ENCODE results near the gene AKAP8L. TPM values are rescaled to one million over a fixed set of nuclear protein-coding genes. Genes with fewer than 3 reads are reported as not detected.

Gene AKAP8L
- total RNA-seq, 1 experiment from 2014 or later = 123 TPM

GRCh38 chr19:15374796-15375440 lies 43.9 kb downstream of the AKAP8L start:
- H3K18ac ChIP-seq (ENCODE audit: insufficient read length, low read depth, low read length) = no peak overlapping the region
- H2AFZ ChIP-seq (ENCODE audit: low read length) = no peak overlapping the region
- peaks cover 33% of the 10 kb centered on the region; the same call in 1 of the 2 replicates for H3K79me2 ChIP-seq (ENCODE audit: insufficient read depth, low read length)
- no peaks in the 10 kb centered on the region for H3K27me3 ChIP-seq (ENCODE audit: insufficient read depth, low read length)
- peaks cover 2% of the 10 kb centered on the region; the same call in 1 of the 2 replicates for H3K4me1 ChIP-seq (ENCODE audit: insufficient read depth, low read length)
- H3K56ac ChIP-seq (ENCODE audit: insufficient read length, low read depth, low read length) = no peak overlapping the region
- no peaks in the 10 kb centered on the region for H4K20me1 ChIP-seq (ENCODE audit: control insufficient read depth, insufficient read depth, insufficient read length)
- no peak overlapping the region for H3K4ac ChIP-seq (ENCODE audit: low read depth, low read length)
- no peak overlapping the region for H3K23ac ChIP-seq (ENCODE audit: insufficient read length, low read depth, low read length)
- H2BK120ac ChIP-seq (ENCODE audit: low read depth, low read length, poor library complexity, severe bottlenecking) = no peak overlapping the region
- Mint-ChIP-seq H3K36me3 (ENCODE audit: insufficient read depth in 1 of 3, low read depth in 3 of 3) (peaks cover 33 to 44% (median 38%) of the 10 kb centered on the region in 3 experiments), H3K27ac (peak overlapping the region in 2 of 3 experiments; percentile 34 to 82; a peak in 4 of 7 replicates), H3K9me3 (no peaks in the 10 kb centered on the region; a peak in 1 of 5 replicates), H3K4me1 (peaks cover 16 to 17% of the 10 kb centered on the region in 2 experiments), H3K27me3 (ENCODE audit: low read depth) (no peaks in the 10 kb centered on the region; the same call in 1 of the 2 replicates), H3K4me3 (no peak overlapping the region)
- no peak overlapping the region for H2BK15ac ChIP-seq (ENCODE audit: low read depth, low read length)
- no peak for DNase-seq
- no peak overlapping the region for H3K14ac ChIP-seq (ENCODE audit: insufficient read depth, low read length)
- no peak overlapping the region for H2BK5ac ChIP-seq (ENCODE audit: insufficient read length, low read length)
- no peaks in the 10 kb centered on the region for H3K79me1 ChIP-seq (ENCODE audit: insufficient read depth, low read depth, low read length, poor library complexity, severe bottlenecking)
- H2BK20ac ChIP-seq (ENCODE audit: low read depth, low read length, poor library complexity, severe bottlenecking) = no peak overlapping the region
- H4K5ac ChIP-seq (ENCODE audit: insufficient read length, low read depth, low read length) = no peak overlapping the region
- TF ChIP-seq CTCF (conservative IDR thresholded peaks at IDR 0.05) = no peak
- H3K23me2 ChIP-seq (ENCODE audit: insufficient read length, low read depth, low read length, poor library complexity, severe bottlenecking) = peaks cover 5% of the 10 kb centered on the region
- no CpG with 5 or more reads among the region's 24 CpGs for WGBS (ENCODE audit: extremely low coverage, insufficient read length, low lambda C conversion rate)
- H4K8ac ChIP-seq (replicated peaks; ENCODE audit: insufficient read length, low read depth, low read length) = no peak overlapping the region
- no peak overlapping the region for H4K91ac ChIP-seq (ENCODE audit: insufficient read length, low read depth, low read length)
- no peak overlapping the region for H3K9ac ChIP-seq (ENCODE audit: extremely low read depth, insufficient read length, low read length)
- no peak overlapping the region for H2BK12ac ChIP-seq (ENCODE audit: insufficient read length, low read depth, low read length)
- H3K4me2 ChIP-seq (ENCODE audit: insufficient read depth, insufficient read length, low read length) = no peak overlapping the region
- H2AK5ac ChIP-seq (ENCODE audit: insufficient read length, low read length) = no peak overlapping the region
- no peaks in the 10 kb centered on the region for H3K9me3 ChIP-seq (ENCODE audit: control insufficient read depth, low read depth, low read length)
- H3K27ac ChIP-seq (ENCODE audit: insufficient read length, low read depth, low read length) = no peak overlapping the region
- no peak overlapping the region for H3T11ph ChIP-seq (ENCODE audit: low read length)
